Skeletal muscle cell (primary cell): ENCODE data around the gene NOTCH1.

Experiments used
- DNase-seq: peaks from one replicate; pipeline ENCODE4 v3.0.0-alpha.2; 2010; ENCODE audit warnings: low read depth
- H3K4me3 ChIP-seq: 2 replicates; pipeline ENCODE4 v1.5.1; 2011; ENCODE audit warnings: low read depth, mild to moderate bottlenecking, control low read depth, low read length, moderate library complexity

NOTCH1 gene

DNA sequence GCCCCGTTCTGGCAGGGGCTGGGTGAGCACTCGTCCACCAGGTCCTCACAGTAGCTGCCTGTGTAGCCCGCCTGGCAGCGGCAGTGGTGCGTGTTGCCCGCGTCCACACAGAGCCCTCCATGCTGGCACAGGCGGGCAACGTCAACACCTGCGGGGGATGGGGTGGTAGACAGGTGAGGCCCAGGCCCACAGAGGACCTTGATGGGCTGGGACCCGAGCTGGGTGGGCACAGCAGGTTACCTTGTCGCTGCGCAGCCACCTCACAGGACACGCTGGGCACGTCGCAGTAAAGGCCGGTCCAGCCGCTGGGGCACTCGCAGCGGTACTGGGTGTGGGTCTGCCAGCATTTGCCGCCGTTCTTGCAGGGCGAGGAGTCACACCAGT, 37.9 kb downstream of the NOTCH1 start:
- no peak for DNase-seq
- H3K4me3 ChIP-seq = no peak overlapping the region

DNA sequence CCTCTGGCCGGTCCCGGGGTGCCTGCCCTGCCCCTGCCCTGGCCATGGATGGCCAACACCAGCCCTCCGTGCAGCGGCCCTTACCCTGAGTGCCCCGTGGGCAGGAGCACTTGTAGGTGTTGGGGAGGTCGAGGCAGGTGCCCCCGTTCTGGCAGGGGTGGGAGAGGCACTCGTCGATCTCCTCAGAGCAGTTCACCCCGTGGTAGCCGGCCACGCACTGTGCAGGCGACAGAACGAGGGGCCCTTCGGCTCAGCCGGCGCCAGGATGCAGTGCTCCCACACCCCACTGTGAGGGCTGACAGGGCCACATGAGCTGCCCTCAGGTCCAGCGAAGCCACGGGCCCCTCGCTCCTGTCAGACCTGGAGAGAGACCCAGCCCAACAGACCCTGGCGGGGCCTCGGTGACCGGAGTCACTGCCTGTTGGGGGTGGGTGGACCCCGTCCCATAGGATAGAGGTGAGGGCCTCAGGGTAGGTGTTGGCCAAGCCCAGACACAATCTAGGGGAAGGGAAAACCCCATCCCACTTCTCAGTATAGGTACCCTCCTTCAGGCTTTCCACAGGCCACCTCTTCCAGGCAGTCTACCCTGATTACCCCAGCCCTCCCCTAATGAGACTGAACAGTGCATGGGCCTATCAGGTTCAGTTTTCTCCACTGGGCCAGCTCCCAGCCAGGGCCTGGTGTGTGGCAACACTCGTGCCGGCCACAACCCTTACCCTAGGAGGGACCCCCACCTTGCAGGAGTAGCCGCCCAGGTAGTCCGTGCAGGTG, 38.4 kb downstream of the NOTCH1 start:
- H3K4me3 ChIP-seq = no peak overlapping the region

DNA sequence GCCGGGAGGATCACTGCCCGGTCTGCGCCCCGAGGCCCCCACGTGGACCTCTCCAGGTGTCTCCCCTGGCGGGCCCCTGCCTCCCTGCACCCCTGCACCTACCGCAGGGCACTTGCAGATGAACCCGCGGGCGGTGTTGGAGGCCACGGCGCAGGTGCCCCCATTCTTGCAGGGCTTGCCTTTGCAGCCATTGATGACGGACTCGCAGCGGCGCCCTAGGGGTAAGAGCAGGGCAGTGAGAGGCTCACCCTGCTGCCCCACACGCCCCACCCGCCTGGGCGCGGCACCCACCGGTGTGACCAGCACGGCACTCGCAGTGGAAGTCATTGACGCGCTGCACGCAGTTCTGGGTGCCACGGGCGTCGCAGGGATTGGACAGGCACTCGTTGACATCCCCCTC, 39.4 kb downstream of the NOTCH1 start:
- H3K4me3 ChIP-seq = no peak overlapping the region
- DNase-seq = no peak

More for the DNA sequence above, 38.4 kb downstream of the NOTCH1 start:
- DNase-seq = no peak

DNA sequence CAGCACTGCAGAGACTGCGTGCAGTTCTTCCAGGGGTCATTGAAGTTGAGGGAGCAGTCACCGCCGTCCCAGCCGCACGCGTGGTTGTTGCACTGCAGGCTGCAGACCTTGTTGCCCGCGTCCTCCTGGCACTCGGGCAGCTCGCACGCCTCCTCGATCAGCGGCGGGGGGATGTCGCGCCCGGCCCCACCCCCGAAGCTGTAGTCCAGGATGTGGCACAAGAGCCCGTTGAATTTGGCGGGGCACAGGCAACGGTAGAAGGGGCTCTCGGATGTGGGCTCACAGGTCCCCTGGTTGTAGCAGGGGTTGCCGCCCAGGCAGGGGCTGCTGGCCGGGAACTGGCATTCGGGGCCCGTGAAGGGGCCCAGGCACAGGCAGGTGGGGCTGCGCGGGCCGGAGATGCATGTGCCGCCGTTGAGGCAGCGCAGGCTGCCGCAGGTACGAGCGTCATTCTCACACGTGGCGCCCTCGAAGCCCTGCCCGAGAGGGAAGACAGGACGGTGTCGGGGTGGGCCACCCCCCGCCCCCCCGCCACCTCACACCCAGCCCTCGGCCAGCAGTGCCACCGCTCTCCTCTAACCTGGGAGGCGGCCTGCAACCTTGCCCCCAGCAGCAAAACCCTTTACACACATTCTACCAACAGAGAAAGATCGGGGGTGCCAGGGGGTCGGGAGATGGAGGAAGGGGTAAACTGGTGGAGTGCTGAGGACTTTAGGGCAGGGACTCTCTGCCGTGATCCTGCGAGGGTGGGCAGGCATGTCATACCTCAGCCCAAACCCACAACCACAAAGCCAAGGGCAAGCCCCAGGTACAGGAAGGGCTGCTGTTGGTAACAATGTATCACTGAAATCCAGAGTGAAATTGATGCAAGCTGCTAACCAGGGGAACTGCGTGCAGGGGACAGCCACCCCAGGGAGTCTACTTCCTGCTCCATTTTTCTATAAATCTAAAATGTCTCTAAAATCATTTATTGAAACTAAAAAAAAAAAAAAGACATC, 40.1 kb downstream of the NOTCH1 start:
- no peak overlapping the region for H3K4me3 ChIP-seq
- no peak for DNase-seq

DNA sequence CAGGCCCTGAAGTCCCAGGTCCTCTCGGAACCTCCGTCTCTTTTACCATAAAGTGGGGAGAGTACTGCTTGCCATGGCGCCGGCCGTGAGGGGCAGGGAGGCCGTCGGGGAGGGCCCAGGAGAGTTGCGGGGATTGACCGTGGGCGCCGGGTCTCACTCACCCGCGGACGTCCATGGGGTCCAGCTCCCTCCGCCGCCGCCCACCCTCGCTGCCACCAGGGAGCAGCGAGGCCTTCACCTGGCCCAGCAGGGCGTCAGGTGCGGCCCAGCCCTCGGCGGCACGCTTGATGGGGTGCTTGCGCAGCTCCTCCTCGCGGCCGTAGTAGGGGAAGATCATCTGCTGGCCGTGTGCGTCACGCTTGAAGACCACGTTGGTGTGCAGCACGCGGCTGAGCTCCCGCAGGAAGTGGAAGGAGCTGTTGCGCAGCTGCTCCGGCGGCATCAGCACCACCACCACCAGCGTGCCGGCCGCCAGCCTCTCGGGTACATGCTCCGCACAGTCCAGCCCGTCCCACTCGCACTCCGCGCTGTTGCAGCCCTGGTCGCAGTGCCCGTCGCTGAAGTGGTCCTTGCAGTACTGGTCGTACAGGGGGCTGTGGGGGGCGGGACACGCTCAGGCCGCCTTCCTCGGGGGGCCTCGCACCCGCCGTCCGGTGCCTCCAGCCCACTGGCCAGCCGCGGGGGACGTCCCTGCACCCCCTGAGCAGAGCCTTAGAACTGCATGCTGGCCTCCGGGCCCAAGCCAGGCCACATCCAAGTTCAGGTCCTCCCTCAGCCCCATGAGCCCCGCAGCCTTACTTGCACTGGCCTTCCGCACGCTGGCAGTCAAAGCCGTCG, 41.1 kb downstream of the NOTCH1 start:
- H3K4me3 ChIP-seq = no peak overlapping the region
- DNase-seq = no peak

DNA sequence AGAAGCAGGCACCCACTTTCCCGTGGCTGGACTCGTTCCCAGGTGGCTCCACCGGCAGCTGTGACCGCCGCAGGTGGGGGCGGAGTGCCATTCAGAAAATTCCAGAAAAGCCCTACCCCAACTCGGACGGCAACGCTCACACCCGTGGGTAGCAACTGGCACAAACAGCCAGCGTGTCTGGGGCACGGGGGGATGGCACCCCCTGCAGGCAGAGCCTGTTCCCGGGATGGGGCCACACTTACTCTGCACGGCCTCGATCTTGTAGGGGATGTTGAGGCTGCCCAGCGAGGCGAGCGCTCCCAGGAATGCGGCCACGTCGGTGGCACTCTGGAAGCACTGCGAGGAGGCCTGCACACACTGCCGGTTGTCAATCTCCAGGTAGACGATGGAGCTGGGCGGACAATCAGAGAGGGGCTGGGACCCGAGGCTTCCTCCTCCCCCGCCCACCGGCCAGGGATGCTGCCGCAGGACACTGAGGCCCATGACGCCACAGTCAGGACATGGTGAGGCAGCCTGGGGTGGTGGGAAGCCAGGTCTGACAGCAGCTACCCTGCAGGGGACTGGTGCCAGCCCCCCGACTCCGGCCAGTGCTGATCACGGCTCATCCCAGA, 42.8 kb downstream of the NOTCH1 start:
- no peak for DNase-seq
- no peak overlapping the region for H3K4me3 ChIP-seq

DNA sequence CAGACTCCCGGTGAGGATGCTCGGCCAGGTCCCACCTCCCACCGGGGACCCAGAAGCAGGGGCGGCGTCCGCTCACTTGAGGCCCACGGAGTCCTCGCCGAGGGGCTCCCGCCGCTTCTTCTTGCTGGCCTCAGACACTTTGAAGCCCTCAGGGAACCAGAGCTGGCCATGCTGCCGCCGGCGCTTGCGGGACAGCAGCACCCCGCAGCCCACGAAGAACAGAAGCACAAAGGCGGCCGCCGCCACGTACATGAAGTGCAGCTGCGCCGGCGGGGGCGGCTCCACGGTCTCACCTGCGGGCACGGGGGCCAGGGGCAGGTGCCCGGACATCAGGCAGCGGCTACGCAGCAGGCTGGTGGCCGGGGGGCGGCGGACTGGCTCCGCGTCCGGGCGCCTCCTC, 43.7 kb downstream of the NOTCH1 start:
- no peak overlapping the region for H3K4me3 ChIP-seq
- DNase-seq = no peak

DNA sequence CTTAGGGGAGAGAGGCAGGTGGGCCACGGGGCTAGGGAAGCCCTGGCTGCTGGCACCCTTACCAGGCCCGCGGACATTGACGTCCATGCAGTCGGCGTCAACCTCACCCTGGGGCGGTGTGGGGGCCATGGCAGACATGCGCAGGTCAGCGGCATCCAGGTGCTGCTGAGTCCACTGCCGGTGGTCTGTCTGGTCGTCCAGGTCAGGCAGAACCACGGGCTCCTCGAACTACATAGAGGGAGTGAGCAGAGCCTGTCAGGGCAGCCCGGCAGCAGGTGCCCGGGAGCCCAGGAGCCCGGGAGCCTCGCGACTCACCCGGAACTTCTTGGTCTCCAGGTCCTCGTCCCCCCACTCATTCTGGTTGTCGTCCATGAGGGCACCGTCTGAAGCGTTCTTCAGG, 44.2 kb downstream of the NOTCH1 start:
- no peak for DNase-seq
- no peak overlapping the region for H3K4me3 ChIP-seq

DNA sequence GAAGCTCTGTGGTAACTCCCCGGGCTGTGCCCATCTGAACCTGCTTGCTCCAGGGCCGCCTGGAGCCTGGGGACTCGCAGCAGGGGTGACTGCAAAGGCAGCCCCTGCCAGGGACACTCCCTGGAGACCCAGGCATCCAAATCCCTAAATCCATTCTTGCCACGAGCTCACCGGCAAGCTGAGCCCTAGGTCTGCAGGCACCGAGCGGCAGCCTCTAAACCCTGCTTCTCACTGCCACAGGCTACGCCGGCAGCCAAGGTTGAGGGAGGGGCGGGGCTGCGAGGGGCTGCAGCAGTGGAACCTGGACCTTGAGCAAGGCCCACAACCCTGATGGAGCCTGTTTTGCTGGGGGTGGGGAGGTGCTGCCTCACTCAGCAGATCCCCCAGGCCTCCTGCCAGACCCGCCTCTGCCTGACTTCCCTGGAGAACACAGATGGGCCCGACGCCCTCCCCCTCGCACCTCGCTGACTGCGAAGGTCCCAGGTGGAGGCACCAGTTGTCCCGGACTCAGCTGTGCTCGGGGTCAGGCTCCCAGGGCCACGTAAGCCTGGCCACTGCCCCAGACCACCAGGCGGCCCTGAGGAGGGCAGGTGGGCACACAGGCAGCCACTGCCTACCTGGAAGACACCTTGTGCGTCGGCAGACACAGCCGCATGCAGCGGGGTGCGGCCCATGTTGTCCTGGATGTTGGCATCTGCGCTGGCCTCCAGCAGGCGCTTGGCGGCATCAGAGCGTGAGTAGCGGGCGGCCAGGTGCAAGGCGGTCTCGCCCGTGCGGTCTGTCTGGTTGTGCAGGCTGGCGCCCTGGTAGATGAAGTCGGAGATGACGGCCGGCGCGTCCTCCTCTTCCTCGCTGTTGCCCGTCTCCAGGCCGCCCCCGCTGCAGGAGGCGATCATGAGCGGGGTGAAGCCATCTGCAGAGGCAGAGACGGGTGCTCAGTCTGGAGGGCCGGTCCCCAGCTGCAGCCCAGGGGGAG, 45.6 kb downstream of the NOTCH1 start:
- H3K4me3 ChIP-seq = no peak overlapping the region
- no peak for DNase-seq

DNA sequence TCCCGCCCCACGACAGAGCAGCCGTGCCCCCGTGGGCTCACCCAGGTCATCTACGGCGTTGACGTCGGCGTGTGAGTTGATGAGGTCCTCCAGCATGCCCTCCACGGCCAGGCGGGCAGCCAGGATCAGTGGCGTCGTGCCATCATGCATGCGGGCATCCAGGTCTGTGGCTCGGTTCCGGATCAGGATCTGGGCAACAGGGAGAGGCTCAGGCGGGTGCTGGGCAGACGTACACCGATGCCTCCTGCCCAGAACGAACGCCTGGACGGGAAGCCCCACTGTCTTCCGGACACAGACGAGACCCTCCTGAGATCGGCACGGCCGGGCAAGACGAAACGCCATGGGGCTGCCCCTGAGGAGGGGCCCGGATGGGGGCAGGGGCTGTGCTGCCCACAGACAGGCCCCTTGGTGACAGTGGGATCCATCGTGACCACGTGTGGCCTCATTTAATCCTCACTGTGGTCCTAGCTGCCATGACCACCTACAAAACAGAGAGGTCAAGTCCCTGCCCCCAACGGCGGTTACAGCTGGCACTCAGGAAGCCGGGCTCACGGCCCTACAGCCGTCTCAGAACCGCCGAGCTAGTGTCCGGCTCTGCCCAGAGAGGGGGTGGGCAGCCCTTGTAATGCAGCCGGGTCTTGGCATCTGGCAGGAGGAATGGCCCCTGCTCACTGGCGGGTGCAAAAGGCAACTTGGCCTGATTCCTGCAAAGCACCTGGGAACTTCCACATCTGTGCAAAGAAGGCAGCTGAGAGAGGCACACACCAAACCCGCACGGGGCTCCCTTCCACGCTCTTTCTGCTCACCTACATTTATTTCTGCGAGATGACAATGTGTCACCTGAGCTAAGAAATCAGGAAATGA, 46.5 kb downstream of the NOTCH1 start:
- DNase-seq = no peak
- no peak overlapping the region for H3K4me3 ChIP-seq

DNA sequence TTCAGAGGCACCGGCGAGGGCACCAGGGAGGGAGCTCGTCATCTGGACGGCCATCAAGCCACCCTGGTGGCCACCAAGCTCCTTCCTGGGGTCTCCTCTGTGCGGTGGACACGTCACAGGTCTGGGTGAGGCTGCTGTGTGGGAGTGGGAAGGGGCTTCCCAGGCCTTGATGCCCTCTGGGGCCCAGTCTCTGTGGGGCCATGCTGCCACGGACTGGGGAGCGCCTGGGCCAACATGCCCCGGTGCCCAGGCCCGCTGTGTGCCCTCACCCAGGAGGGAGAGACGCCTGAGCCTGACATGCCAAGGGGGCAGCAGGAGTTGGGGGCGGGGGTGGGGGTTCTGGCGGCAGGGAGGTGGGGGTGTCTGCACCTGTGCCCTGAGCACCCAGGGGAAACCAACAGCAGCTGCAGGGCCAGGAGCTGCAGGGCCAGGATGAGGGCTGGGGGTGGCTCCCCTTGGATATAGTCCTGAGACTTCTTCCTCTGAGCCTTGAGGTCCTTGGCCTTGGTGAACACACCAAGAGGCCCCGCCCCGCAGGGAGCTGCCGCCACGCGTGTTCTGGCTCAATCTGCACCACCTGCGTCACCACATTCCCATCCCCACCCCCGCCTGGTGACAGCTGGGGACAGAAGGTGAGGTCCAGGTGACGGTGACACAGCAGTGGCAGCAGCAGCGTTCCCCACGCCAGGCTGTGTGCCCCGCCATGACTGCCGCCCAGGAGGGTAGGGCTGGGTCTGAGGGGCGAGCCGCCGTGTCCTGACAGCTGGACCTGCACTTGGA, 47.7 kb downstream of the NOTCH1 start:
- no peak overlapping the region for H3K4me3 ChIP-seq
- no peak for DNase-seq

DNA sequence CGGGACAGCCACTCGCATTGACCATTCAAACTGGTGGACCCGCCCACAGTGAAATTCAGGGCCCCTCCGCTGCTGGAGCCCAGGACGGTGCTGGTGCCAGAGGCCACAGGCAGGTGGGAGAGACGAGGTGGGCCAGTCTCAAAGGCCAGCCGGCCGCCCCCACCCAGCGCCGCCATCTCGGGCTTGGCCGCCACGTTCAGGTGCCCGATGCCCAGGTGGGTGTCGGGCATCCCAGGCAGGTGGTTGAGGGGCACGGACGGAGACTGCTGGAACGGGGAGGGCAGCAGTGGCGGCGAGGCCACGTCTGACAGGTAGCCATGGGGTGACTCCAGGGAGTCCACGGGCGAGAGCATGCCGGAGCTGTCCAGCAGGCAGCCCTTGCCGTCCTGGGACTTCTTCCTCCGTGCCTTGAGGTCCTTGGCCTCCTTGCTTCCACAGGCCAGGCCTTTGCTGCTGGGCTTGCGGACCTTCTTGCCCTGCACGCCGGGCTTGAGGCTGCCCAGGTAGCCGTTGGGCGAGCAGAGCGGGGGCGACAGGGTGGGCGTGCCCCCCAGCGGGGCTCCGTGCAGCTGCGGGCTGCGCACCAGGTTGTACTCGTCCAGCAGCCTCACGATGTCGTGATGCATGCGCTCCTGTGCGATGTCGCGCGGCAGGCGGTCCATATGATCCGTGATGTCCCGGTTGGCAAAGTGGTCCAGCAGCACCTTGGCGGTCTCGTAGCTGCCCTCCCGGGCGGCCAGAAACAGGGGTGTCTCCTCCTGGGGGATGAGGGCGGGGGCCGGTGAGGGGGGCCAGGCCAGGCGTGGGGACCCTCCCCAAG, 48.8 kb downstream of the NOTCH1 start:
- H3K4me3 ChIP-seq = no peak overlapping the region
- no peak for DNase-seq

DNA sequence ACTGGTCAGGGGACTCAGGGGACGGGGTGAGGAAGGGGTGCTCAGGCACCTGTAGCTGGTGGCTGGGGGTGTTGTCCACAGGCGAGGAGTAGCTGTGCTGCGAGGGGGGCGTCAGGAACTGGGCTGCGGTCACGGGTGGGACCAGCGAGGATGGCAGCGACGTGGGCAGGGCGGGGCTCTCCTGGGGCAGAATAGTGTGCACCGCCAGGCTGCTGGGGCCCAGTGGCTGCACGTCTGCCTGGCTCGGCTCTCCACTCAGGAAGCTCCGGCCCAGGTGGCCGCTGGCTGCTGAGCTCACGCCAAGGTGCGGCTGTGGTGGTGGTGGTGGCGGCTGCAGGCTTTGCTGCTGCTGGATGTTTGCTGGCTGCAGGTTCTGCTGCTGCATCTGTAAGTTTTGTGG, 49.7 kb downstream of the NOTCH1 start:
- no peak overlapping the region for H3K4me3 ChIP-seq
- no peak for DNase-seq

DNA sequence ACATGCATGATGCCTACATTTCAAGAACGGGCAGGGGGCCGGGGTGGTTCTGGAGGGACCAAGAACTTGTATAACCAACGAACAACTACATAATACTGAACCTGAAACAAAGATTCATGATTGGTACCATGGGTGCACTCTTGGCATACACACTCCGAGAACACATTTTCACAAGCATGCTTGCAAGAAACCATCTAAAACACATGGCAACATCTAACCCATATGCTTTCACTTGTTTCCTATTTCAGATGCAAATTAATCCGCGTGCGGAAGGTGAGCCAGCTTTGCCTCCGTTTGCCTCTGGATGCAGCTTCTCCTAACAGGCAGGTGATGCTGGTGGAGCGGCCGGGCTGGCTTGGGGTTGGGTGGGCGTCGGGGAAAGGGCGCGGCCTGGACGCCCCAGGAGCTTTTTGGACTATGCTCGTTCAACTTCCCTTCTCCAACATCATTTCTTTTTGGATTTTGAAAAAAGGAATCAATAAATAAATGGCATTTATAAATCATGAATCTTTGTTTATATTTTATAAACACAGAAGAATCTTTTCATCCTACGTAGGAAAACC, 50.5 kb downstream of the NOTCH1 start:
- no peak overlapping the region for H3K4me3 ChIP-seq
- no peak for DNase-seq

DNA sequence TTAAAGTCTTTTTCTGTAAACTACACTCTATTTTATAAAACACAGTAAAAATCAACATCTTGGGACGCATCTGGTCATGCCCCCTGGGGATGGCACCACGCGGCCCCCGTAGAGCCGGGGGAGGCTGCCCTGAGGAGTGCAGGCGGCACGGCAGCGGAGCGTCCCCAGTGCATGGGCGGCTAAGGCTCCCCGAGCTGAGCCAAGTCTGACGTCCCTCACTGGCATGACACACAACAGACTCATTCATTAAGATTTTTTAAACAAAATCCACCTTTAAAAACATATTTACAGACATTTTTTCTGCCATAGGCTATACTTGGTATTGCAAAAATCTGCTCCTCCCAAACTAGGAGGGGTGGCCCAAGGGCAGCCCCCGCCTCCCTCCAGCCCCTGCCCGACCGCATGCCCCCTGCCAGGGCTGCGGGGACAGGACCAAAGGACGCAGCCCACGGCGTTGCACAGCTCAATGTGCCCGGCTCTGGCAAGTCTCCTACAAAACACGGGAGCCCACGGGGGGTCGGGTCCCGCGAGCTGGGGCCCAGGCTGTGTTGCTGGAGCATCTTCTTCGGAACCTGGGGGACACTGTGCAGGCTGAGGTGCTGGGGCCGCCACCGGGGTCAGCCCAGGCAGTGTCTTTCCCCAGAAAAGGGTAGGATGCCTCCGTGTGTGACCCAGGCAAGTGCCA, 51.2 kb downstream of the NOTCH1 start:
- DNase-seq = no peak
- H3K4me3 ChIP-seq = no peak overlapping the region
